ENCODE data around the gene TBX1.
"Not testable (repeated sequence)": the region's sequence is repeated elsewhere in the genome, so short reads cannot be mapped to it uniquely, and the experiment has no call there.

TBX1 gene

DNA sequence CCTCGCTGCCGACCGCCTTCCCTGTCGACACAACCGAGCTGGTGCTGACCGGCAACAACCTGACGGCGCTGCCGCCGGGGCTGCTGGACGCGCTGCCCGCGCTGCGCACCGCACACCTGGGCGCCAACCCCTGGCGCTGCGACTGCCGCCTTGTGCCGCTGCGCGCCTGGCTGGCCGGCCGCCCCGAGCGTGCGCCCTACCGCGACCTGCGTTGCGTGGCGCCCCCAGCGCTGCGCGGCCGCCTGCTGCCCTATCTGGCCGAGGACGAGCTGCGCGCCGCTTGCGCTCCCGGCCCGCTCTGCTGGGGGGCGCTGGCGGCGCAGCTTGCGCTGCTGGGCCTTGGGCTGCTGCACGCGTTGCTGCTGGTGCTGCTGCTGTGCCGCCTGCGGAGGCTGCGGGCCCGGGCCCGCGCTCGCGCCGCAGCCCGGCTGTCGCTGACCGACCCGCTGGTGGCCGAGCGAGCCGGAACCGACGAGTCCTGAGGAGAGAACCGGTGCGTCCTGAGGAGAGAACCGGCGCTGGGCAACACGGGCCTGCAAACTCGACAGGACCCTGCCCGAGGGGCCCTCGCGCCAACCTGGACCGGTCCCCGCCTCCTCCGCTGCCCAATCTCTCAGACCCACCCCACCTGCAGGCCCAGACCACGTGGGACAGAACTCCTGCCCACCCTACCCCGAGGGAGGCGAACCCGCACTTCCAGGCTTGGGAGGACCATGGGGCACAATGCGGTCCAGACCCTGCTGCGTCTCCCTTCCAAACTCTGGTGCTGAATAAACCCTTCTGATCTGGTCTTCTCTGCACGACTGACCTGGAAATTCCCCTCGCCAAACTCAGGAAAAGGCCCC lies 36.4 kb upstream of the TBX1 start:
- no peak for DNase-seq

DNA sequence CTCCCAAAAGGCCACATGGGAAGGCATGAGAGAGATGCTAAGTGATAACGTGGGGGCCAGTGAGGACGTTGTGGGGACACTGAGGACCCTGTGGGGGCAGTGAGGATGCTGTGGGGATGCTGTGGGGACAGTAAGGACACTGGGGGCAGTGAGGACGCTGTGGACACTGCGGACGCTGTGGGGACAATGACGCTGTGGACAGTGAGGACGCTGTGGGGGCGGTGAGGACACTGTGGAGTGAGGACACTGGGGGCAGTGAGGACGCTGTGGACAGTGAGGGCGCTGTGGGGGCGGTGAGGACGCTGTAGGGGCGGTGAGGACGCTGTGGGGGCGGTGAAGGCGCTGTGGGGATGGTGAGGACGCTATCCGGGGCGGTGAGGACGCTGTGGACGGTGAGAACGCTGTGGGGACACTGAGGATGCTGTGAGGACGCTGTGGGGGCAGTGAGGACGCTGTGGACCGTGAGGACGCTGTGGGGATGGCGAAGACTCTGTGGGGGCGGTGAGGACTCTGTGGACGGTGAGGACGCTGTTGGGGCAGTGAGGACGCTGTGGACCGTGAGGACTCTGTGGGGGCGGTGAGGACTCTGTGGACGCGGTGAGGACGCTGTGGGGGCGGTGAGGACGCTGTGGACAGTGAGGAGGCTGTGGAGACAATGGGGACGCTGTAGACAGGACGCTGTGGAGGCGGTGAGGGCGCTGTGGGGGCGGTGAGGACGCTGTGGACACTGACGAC lies 35.5 kb upstream of the TBX1 start:
- DNase-seq = no peak

DNA sequence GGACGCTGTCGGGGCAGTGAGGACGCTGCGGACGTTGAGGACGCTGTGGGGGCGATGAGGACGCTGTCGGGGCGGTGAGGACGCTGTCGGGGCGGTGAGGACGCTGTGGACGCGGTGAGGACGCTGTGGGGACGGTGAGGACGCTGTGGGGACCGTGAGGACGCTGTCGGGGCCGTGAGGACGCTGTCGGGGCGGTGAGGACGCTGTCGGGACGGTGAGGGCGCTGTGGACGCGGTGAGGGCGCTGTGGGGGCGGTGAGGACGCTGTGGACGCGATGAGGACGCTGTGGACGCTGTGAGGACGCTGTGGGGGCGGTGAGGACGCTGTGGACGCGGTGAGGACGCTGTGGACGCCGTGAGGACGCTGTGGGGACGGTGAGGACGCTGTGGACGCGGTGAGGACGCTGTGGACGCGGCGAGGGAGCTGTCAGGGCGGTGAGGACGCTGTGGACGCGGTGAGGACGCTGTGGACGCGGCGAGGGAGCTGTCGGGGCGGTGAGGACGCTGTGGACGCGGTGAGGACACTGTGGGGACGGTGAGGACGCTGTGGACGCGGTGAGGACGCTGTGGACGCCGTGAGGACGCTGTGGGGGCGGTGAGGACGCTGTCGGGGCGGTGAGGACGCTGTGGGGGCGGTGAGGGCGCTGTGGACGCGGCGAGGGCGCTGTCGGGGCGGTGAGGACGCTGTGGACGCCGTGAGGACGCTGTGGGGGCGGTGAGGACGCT lies 34.4 kb upstream of the TBX1 start:
- not testable (repeated sequence) for DNase-seq

DNA sequence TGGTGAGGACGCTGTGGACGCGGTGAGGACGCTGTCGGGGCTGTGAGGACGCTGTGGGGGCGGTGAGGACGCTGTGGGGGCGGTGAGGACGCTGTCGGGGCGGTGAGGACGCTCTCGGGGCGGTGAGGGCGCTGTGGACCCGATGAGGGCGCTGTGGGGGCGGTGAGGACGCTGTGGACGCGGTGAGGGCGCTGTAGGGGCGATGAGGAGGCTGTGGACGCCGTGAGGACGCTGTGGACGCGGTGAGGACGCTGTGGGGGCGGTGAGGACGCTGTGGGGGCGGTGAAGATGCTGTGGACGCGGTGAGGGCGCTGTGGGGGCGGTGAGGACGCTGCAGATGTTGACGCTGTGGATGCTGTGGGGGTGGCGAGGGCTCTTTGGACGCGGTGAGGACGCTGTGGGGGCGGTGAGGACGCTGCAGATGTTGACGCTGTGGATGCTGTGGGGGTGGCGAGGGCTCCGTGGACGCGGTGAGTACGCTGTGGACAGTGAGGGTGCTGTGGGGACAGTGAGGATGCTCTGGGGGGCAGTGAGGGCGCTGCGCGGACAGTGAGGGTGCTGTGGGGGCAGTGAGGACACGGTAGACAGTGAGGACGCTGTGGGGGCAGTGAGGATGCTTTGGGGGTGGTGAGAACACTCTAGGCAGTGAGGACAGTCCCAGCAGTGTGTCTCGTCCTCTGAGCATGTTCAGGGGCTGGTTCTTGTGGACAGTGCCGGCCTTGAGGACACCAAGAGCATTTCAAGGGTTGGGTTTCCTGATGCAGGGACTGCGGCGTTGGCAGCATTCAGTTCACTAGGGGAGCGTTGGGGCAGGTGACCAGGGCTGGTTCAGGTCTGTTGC lies 33.0 kb upstream of the TBX1 start:
- no peak for DNase-seq

DNA sequence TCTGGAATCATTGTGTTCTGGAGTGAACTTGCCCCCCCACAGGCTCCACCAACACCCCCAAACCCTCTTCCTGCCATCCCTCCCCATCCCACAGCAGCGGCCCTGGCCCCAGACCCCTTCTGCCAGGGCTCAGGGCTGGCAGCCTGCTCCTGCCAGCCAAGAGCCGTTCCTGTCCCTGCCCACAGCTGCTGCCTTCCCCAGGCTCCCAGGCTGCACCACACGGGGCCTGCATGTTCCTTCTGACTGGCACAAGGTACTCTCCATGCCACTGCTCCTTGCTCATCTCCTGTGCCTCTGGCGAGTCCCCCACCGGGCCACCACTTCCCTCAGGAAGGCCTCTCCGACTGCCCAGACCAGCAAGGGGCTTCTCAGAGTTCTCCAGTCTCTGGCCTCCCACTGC lies 32.3 kb upstream of the TBX1 start:
- DNase-seq = no peak

DNA sequence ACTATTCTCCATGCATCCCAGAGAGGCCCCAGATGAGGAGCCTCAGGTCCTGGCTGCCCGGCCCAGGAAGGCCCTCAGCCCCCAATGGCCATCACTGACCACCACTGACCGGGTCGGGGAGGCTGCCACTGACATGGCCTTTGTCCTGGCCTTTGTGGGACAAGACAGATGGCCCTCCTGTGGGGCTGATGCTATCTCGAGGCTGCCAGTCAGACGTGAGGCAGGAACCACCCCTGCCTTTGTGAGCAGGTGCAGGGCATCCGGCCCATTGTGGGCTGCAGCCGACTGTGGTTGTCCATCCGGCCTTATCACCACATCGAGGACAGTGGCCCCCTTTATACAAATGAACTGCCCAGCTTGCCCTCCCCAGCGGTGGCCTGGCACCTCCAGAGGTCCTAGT lies 31.7 kb upstream of the TBX1 start:
- DNase-seq = no peak

DNA sequence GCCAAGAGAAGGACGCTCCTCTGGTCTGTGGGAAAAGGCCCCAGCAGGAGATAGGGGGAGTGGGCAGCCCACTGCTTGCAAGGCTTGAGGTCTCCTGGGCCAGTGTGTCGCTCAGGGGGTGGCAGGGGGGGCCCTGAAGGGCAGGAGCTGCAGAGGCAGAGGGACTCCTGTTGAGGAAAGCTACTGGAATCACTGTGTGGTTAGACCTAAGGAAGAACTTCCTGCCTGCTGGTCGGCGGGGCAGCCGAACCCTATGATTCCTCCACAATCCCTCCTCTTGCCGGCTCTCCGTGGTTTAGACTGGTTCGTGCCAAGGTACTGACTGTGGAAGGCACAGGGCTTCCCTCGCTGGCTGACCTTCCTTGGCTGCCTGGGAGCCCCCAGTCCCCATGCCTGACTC lies 31.1 kb upstream of the TBX1 start:
- no peak for DNase-seq

DNA sequence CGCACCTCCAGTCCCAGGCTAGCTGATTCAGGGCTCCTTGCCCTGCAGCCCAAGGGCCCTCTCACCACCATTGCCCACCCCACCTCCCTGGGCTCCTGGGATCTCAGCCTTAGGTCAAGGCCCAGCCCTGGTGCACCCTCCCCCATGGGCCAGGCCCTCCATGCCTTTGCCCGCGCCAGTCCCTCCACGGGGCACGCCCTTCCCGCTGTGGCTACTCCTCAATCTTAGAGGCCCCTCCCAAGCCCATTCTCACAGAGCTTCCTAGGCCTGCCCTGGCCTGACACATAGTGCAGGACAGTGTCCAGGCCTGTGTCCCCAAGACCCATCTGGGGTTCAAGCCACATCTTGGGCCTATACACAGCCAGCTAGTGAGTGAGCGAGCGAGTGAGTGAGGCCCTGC lies 30.4 kb upstream of the TBX1 start:
- no peak for DNase-seq

DNA sequence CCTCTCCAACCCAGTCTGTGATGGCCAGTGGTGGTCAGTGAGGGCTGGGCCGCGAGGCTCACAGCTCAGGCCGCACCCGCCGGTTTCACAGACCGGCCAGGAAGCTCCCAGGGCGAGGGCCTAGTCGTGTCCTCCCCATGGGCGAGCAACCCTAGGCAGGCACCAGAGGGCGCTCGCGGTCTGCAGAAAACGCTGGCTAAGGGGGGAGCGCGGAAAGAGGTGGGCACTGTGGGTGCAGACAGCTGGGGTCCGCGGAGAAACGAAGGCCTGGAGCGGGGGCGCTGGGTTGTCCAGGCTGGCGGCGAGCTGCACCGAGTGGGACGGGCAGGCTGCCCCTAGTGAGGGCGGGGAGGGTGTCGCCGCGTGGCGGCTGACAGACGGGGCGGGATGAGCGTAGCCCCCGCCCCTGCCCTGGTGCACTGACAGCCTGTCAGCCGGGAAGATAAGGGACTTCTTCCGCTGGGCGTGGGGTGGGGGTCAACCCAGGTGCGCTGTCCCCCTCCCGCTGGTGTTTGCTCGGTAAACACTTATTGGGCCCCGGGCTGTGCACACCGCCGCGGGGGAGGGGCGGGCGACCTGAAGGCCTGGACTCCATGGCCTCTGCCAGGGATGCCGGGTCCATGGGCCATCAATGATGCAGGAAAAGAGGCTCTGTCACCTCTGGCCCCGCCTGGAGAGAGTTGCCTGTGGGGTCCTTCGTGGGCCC lies 29.8 kb upstream of the TBX1 start:
- DNase-seq = peak; percentile 83 to 88

DNA sequence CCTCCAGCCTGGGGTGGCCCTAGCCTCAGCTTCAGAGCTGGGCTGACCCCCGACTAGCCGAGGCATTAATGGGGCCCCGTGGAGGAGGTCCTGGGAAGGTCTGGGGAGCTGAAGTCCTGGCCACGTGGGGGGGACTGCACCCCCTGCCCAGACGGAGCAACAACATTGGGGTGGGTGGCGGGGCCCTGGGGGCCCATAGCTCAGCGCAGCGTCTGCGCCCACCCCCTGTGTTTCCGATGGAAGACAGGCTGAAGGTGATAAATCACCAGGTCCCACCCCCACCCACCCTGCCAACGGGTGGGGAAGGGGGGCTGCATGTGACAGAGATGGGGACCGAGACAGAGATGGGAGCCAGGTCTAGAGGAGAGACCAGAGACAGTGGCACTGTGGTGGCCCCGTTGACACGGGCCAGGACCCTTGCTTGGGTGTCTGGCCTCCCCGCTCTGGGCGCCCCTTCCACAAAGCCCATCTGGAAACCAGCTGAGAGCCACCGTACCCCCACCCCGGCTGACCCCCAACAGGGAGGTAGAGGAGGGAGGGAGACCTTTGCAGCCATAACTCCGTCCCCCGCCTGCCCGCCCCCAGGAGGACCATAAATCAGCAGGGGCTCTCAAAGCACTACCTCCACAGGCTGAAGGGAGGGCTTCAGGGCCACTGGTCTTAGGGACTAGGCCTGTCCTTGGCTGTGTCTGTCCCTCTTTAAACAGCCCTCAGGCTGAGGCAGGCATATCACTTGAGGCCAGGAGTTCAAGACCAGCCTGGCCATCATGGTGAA lies 29.0 kb upstream of the TBX1 start:
- DNase-seq = no peak

DNA sequence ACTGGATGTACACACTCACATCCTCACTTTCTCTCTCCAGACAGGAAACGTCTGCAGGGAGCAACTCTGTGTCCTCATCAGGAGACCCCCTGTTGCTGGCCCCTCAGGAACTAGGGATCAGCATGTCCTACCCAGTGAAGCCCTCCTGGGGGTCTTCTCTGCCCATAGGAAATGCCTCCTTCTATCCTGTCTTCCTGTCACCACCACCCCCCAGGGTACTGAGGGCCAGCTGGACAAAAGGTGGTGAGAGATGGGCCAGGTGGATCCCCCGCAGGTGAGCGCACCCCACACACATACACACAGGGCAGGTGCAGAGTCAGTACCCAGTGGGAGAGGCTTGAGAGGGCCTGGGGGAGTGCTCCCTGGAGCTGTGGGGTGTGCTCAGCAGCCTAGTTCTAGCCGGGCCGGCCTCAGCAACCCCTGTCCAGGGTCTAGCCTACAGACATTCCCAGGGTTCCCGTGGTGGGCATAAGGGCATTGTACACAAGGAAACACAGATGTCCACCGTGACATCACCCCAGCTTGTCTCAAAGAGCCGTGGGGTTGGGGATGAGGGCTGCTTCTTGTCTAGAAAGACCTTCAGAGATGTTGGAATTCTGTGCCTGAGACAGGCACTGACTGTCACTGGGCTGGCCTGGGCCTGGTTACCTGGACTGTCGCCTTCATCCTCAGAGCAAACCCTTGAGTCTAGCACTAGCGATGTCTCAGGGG lies 28.0 kb upstream of the TBX1 start:
- no peak for DNase-seq

DNA sequence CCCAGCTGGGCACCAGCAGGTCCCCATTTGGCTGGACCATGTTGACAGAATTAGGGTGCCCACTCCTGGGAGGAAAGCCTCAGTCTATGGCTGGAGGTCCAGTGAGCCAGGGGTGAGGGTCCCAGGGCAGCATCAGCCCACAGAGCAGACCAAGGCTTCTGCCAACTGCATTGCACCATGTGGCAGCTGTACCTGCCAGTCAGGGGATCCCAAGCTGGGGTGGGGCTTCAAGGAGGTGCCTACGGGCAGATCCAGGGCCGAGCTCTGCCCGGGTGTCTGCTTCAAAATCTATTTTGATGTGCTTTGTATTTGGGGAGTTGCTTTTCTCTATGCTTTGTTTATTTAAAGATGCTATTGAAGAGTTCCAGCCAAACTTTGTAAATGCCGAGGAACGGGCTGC lies 26.8 kb upstream of the TBX1 start:
- no peak for DNase-seq

DNA sequence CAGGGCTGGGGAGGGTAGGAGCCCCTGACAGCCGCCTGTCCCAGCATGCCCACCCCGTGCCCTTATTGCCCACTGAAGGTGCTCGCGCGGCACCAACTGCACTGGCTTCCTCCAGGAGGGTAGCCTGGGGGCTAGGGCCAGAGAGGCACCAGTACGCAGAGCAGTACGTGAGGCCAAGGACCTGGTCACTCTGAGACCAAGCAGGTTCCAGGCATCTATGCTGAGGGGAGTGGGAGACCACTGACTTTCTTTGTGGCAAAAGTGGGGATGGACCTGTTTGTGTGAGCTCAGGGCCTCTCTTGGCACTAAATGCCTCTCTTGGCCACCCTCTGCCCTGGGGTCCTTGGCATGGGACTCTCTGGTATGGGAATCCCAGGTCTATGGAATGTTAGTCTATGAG lies 26.4 kb upstream of the TBX1 start:
- DNase-seq = no peak

DNA sequence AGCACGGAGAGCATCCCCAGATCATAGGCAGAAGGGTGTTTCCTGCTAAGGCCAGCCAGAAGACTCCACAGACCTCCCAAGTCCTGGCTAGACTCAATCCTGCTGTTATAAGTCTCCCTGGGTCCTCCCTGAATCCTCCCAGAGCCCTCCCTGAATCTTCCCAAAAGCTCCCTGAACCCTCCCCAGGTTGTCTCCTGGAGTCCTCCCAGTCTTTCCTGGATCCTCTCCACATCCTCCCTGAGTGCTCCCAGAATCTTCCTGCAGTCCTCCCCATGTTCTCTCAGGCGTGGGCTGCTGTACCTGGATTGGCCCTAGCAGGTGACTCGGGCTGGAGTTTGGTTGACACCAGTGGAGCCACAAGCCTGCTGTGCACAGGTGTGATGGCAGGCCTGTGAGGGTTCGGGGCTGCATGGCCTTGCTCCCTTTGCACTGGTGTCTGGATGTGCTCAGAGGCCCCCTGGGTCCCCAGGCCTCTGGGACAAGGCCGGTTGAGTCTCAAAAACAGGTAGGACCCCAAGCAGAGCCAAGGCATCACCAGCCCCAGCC lies 25.7 kb upstream of the TBX1 start:
- DNase-seq = no peak

DNA sequence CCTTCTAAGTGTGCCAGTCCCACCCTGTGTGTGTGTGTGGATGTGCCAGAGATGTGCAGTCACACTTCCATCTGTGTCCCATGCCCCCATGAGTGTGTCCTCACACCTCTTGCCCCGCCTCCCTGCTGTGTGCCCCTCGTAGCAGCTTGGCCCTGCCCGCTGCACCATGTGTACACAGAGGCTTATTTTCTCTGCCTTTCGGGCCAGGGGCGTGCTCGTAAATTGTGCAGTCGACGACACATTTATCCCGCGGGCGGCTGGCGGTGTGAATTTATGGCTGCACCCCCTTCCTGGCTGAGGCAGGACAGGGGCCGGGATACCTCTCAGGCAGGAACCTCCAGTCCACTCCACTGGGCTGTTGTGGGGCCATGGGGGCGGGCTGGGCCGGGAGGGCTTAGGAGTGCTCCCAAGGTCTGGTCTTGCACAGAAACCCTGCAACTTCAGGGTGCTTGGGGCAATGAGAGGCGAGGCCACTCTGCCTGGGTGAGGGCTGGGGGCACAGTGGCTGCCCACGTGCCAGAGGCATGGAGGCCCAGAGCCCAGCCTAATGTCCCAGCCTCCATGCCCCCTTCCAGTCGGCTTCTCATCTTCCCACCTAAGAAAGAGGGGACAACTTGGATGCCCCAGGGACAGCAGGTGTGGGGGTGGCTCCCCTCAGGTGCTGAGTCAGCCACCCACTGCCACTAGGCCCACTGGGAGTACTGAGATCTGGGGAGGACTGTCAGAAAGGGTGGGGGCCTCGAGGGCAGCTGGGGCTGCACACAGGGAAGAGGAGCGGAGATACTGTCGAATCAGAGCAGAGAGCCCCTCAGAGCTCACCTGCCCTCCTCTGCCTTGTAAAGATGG lies 24.7 kb upstream of the TBX1 start:
- DNase-seq = no peak

DNA sequence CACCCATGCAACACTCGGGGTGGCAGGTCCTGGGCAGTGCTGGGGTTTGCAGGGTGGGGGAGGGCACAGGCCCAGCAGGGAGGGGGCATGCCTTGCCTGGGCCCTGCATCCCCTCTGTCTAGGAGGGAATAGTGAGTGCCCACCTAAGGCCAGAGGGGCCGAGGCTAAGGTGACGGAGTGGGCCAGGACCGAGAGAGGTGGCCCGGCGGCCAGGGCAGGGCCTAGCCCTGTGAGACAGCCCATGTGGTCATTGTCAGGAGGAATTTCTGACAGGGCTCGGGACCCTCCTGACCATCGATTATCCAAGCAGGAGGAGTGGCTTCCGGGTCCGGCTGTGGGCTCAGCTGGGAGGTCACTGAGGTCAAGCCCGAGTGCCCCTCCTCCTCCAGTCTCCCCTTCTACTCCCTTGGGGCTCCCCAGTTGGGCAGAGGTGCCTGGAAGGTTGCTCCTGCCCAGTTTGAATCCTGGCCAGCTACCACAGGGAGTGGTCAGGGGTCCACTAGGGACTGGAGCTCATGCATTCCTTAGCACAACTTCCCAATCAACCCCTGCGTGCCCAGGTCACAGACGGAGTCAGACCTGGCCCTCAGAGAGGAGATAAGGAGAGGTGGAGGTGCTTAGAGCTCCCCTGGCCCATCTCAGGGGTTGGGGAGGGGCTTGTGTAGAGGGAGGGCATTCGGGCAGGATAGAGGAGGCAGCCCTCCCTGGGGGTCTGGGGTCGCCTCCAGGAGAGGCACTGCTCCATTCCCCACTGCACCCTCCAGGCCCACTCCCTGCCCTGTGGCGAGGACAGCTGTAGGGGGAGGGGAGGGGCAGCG lies 22.5 kb upstream of the TBX1 start:
- DNase-seq = no peak

DNA sequence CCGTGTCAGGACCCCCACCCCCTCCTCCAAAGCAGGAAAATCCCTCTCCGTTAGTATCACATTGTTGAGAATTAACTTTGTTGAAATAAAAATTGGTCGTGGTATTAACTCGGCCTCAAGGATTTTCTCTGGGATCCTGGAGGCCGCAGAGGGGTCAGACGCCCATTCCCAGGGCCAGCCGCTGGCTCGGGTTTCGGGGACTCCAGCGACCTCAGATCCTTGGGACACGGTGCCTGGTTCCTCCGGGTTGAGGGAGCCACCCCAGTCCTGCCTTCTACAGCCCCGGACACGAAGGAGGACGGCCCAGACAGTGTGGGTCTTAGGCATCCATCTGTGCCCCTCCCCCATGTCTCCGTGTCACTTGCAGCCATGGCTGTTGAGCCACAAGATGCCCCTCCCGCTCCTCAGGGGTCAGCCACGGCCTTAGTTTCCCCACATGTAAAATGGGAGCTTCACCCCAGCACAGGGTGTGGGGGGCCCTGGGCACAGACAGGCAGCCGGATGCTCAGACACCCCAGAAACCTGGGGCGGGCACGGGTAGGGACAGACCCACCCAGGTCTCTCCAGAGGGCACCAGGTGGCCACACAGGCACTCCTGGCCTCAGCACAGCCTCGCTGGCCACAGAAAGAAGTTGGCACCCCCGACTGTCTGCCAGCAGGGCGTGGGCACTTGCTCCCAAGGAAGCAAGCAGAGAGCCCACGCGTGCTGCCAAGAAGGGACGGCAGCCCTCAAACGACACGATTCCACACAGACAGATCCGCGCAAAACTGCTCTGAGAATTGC lies 21.7 kb upstream of the TBX1 start:
- DNase-seq = no peak

DNA sequence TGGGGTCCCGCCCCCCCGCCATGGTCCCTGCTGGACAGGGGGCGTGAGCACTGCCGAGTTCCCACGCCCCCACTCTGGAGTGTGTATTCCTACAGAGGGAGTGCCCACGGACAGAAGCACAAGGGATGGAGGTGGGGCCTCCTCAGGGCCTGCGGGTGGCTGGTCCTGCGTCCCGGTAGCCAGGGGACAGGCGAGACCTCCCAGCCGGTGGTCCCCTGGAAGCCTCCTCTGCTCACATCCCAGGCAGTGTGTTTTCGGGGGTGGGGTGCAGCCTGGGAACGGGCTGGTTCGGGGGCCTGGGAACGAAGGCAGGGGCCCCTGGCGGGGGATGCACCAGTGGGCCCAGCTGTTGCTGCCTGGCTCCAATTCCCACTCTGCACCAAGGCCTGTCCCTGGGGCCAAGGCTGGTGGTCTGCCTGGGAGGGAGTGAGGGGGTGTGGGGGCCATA lies 21.1 kb upstream of the TBX1 start:
- no peak for DNase-seq
